GM19035 (cell line): Measurements from ENCODE around the gene FOXS1.

Experiments
- ATAC-seq: cut with Tn5 transposase; IDR thresholded peaks from one replicate; pipeline ENCODE4 v1.9.1; 2021; ENCODE audit not compliant: unreplicated experiment

FOXS1 gene

GRCh38 chr20:31845300-31845863, at the start of gene FOXS1:
FOXS1 (minus strand) TSS chr20:31845604; CDS start chr20:31845542, 62 bp downstream.
- no peak for ATAC-seq

DNA sequence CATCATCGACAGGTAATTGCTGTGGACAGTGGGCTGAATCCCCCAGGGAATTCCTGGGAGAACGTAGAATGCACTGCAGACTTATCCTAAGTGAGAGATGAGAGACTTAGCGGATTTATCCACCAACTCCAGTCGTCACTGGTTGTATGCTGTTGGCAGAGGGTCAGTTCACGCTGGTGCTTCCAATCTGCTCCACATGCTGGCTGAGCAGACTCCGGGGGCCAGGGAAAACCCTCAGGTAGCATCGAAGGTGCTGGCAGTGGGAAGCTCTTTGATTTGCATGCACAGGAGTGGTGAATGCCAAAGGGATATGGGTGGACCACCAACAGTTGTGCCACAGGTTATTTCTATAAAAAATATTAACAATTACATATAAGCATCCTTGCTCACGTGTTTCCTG, 45.2 kb upstream of the FOXS1 start:
- no peak for ATAC-seq

- no peak for ATAC-seq
These were observed 38.4 kb upstream of the FOXS1 start for GRCh38 chr20:31883829-31884228.

DNA sequence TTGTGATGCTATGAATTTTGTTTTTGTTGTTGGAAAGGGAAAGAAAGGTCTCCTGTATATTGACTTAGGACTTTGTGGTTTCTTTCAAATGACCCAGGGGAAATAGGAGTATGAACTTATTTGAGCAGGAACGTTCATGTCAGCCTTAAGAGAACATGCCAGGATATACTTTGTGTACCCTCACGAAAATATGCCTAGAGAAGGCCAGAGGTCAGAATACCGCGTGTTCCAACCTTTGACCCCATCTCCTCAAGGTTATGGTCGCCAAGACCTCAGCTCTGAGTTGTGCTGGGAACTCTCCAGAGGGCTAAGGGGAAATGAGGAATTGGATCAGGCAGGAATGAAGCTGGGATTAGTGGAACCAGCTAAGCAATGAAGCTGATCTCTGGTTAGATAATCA, 36.5 kb upstream of the FOXS1 start:
- no peak for ATAC-seq

GRCh38 chr20:31879143-31879987, 34.0 kb upstream of the FOXS1 start:
- ATAC-seq, result peak; percentile 92

DNA sequence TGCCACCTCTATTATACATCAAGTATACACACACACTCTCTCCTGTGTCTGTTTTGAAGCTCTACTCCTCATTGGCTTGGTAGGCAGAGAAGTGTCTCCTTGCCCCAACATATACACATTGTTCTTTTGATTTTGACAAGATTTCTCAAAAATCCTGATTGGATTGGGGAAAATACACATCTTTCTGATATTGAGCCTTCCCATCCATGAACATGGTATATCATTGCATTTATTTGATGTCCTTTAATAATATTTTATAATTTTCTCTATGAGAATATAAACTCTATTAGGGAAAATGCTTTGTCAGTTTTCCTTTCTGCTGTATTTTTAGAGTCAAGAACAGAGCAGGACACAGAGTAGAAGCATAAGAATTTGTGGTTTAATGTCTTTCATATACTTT, 32.3 kb upstream of the FOXS1 start:
- ATAC-seq, result no peak

DNA sequence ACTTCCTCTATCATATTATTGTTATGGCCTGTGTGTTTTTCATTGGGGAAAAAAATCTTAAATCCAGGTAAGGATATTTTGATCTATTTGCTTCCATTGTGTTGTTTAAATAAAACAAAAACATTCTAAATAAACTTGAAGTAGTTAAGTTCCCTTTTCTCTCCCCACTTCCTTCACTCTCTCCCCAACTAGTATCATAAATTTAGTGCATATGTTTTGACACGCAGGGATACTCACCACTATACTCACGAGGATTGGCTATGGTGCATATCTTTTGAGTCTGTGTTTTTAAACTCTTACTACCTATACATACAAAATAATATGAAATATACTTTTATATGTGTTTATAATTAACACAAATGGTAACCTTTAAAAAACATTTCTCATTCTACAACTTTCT, 30.3 kb upstream of the FOXS1 start:
- ATAC-seq, result no peak

GRCh38 chr20:31872406-31872805, 27.0 kb upstream of the FOXS1 start:
- no peak for ATAC-seq

DNA sequence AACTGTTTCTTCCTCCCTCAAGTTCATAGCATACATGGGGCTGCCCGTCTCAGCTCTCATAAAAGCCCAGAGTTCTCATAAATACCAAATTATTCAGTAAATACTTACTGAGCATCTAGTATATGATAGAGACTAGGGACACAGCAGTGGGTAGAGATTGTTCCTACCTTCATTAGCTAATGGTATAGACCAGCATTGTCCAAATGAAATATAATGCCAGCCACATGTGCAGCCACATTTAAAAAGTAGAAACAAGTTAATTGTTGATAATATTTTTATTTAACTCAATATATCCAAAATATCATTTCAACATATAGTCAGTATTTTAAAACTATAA, 26.2 kb upstream of the FOXS1 start:
- no peak for ATAC-seq

- ATAC-seq, result no peak
These were observed 25.6 kb upstream of the FOXS1 start for GRCh38 chr20:31870726-31871617.

DNA sequence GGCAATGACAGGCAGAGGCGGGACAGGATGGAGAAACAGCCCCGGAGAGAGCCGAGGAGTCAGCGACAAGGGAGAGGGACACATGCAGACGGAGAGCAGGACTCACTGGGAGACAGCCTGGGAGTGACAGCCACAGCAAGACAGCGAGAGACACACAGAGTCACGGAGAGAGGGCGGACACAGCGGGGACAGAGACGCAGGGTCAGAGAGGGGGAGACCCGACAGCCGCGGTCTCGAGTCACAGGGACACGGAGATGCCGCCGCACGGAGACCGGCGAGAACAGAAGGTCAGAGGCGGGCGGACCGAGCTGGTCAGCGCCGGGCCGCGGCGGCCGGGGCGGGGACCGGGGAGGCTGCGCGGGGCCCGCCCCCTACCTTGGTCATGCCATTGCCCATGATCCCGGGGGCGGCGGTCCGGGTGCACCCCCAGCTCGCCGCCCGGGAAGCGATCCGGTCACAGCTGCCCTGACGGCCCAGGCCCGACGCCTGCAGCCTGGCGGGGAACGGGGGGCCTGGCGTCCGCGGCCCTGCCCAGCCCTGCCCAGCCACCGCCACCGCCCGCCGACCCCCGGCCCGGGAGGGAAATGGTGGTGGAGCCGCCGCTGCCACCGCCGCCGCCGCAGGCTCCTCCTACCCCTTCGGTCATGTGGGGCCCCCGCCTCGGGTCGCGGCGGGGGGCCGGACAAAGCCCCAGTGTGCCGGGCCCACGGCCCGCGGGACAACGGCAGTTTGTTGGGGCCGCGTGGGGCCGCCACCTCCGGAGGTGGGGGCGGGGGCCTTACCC, 24.7 kb upstream of the FOXS1 start, which contains the start of the genes DUSP15 and TTLL9:
TSS of gene DUSP15 (minus strand) at position 586 of the 784 bp plus-strand sequence. CDS start at position 396, 190 bp downstream.
TSS of gene TTLL9 (plus strand) at position 693 of the 784 bp plus-strand sequence. CDS start 493 bp downstream, outside the sequence.
- no peak for ATAC-seq

DNA sequence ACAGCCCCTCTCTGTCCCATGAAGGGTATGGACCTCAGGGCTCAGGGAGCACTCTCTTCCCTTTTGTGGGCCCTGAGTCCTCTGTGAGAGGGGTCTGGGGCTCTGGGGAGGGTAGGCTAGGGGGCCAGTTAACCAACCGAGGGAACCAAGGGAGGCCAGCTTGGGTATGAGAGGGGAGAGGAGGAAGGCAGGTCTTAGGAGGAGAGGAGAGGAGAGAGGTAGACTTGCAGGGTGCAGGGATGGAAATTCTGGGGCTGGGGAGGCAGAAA, 24.2 kb upstream of the FOXS1 start:
- no peak for ATAC-seq

DNA sequence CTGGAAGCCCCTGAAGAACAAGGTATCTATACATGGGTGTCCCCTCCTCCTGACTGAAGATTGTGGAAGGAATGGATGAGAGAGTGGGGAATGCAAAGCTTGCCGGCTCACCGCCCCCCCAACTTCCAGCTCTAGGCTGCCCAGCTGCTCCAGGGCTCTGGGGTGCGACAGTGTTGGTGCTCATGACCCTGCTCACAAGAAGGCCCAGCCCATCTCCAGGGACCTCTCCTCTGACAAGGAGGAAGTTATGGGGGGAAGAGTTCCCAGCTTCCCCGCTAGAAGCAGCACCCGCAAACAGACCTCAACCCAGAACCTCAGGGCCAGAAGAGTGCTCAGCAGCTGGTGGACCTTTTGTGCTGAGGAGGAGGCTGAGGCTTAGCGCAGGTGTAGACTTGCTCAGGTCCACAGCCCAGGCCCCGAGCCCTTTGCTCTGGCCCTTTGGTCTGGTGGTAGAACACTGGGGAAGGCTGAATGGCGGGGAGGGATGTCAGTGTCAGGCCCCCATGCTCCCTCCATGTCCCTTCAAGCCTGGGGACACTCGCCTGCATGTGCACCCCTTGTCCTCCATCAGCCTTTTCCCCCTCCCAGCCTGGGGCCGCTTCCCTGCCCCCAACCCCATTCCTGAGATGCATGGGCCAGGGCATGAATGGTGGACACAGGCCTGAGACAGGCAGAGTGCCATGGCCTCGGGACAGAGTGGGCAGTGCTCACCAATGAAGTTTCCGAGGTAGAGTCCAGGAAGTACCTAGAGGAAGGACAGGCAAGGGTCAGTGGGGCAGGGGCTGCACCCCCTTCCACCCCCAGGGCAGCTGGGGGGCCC, 23.7 kb upstream of the FOXS1 start:
- ATAC-seq, result no peak

DNA sequence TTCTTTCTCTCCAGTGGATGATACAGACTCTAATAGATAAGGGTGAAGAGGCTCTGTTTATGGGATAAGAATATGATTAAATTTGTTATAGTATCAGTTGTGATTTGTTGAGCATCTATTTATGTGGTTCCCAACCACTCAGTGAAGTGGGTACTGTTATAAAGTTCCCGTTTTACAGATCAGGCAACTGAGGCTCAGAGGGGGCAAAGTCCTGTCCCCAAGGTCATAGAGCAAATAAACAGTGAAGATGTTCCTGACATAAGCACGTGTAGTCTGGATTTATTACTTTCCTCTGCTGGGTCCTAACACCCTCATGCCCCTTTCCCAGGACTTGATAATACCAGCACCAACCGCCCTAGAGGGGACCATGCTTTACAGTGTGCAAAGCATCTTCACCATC, 20.8 kb upstream of the FOXS1 start:
- no peak for ATAC-seq

DNA sequence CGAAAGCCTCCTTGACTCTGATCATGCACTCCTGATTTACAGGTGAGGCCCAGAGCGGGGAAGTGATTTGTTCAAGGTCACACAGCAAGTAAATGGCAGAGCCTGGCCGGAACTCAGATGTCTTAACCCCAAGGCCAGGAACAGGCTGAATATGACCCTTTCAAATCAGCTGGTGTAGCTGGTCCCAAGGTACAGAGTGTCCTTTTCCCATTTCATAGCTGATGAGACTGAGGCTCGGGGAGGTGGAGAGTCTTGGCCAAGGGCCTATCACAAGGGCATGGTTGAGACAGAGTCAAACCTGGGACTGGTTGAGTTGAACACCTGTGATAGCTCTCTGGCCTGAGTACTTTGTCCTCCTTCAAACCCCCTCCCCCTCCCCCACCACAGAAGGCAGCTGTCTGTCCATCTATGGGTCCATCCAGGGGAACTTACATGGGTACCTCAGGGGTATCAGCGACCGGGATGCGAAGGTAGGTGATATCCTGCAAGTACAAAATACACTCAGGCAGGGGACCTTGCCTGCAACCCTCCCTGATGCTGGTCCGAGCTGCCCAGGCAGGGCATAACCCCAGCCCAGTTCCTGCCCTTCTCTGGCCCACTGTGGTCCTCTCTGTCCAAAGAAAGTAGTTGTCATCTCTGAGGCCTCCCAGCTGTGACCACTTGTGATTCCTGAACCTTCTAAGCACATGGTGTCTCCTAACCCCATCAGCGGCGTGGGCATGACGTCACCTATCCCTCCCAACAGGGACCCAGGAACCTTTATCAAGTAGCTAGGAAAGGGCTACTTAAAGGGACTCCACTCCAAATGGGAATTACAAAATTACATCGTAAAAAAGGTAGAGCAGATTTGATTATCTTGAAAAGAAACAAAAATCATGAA, 19.4 kb upstream of the FOXS1 start:
- ATAC-seq, result no peak

DNA sequence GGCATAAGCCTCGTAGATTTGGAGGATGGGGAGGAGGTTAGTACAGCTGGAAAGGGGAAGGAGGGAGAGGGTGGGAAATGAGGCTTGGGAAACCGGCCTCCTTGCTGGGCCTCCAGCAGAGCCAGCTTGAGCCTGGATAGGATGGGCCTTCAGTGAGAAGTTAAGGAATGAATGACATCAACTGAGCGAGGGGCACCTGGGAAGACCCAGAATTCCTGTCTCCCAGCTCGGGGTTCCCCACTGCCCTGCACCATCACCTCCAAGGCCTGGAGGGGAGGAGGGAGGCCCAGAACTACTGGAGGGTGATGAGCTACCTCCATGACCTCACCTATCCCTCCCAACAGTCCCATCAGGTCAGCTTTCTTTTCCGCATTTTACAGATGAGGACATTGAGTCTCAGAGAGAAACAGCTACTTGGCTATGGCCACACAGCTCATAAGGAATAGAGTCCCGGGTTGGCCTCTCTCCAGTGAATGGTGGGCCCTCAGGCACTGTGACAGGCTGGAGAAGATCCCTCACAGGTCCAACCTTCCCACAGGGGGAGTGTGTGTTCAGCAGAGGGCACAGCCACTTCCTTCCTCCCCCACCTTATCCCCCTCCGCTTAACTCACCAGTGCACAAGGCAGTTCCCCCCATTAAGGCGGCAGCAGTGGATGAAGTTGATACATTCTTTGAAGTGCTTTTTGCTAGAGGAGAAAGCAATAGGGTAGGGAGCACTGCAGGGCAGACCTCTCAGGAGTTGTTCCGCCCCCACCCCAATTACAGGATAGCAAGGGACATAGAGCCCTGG, 18.1 kb upstream of the FOXS1 start:
- ATAC-seq, result no peak

DNA sequence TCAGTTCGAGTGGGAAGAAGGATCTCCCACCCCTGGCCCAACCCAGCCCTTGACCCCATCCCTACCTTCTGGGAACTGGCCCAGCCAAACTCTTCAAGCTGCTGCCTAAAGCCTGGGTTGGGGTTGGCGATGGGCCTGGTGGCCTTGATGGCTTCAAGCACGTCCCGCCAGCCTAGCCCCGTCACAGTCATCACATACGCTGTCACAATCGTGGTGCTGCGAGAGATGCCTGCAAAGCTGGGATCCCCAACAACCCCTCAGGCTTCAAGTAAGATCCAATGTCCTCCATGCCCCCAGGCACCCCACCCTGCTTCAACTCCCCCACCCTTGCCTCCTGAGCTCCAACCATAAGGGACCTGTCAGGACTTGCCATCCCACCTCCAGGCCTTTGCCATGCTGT, 17.1 kb upstream of the FOXS1 start:
- no peak for ATAC-seq

DNA sequence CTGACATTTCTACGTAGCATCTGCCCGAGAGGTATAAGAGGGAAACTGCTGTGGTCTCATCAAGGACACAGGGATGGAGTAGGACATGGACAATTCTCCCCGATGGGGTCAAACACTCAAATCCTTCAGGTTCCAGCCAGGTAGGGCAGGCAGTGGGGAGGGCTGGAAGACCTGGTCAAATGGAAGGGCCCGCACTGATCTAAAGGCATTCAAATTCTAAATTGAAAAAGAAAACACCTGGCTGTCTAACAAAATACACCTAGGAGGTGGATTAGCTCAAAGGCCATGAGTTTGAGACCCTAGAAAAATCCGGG, 16.7 kb upstream of the FOXS1 start:
- ATAC-seq, result no peak
